Stimulated activated CD8-positive, alpha-beta memory T cell treated with anti-CD3 and anti-CD28 coated beads, Interleukin-12 subunit alpha, Interleukin-12 subunit beta, amount 100 ng/mL, for 4 hours (primary cell): ENCODE measurements around the gene THBS1.
A peak's percentile ranks its signal among the peaks of the same experiment; 100 is the strongest.

Experiments
- DNase-seq: peaks from one replicate; pipeline ENCODE4 v3.0.0-alpha.2; 2020; ENCODE audit warnings: low read depth

The THBS1 gene

GRCh38 chr15:39573844-39574243 is 7.0 kb upstream of the THBS1 start:
- no peak for DNase-seq

- DNase-seq: no peak
Observed at GRCh38 chr15:39574427-39574826, 6.5 kb upstream of the THBS1 start.

DNA sequence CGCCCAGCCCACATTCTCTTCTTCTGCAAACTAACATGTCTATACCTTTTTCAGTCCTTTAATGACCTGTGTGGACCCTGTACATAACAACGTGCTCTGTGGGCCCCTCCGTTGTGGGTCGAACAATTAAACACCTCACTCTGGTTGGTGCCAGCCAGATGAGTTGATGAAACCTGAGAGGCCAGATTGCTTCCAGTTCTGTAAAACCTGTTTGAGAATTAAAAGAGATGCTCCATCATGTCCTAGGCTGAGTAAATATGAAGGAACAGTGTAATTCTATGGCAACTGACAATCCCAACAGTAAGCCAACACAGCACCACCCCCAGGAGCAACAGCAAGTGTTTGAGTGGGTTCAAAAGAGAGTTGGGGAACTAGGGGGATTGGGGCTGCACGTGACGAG is 5.7 kb upstream of the THBS1 start:
- DNase-seq: no peak

DNA sequence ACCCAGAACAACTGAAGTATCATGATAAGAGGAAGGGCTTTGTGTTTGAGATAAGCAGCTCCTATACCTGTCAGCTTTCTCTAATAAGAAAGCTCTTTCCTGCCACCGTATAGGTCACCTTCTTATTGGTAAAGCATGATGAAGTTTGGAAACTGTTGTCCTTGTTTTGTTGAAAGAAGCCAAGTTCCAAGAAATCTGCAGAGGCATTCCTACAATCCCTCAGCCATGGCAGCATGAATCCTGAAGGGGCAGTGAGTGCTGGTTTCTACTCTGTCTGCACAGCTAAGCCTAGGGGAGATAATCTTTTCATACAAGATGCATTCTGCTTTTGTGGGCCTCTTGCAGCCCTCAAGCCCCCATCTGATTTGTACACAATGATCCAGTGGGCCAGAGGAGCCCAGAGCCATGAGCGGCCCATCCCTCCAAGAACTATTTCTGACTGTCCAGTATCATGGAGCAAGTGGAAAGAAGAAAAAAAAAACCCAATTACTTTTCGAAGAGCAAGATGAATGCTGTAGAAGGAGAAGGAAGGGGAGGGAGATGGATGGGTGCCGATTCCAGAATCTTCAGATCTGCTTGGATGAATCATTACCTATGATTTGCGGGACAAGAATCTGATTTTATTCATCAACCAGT is 1.9 kb upstream of the THBS1 start:
- no peak for DNase-seq

DNA sequence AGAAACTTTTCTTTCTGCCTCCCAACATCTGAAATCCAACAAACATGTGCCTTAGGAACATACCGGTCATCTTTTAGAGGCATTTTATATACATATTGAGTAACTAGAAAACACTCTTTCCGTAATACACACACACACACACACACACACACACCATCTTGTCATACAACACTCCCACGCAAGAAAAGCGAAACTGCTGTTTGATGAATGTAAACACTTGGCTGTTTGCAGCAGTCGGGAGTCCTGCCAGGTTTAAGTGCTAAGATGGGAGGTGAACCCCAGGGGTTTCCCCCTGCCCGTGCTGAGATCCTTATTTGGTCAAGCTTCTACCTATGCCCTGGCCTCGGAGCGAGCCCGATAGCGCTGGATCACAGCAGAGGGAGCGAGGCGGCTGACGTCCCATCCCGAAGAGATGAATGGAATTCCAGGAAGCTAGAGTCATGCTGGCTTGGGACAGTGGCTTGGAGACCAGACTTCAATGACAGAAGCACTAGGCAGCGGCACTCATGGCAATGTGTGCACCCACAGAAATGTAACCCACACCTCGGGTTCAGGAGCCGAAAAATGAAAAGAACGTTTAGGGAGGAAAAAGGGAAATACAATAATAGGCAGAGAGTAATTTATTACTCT is 1.3 kb upstream of the THBS1 start:
- DNase-seq: no peak

DNA sequence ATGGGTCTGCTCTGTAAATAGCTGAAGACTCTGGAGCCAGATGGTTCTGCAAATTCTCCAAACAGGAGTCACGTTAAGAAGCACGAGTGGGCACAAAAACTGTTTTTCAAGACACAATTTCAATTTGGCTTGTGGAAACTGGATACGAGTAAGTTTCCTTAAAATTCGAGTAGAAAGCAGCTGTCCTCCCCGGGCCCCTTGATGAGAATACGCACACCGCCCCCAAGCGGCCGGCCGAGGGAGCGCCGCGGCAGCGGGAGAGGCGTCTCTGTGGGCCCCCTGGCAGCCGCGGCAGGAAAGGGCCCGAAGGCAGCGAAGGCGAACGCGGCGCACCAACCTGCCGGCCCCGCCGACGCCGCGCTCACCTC is 778 bp upstream of the THBS1 start:
- DNase-seq: peak; percentile 74

DNA sequence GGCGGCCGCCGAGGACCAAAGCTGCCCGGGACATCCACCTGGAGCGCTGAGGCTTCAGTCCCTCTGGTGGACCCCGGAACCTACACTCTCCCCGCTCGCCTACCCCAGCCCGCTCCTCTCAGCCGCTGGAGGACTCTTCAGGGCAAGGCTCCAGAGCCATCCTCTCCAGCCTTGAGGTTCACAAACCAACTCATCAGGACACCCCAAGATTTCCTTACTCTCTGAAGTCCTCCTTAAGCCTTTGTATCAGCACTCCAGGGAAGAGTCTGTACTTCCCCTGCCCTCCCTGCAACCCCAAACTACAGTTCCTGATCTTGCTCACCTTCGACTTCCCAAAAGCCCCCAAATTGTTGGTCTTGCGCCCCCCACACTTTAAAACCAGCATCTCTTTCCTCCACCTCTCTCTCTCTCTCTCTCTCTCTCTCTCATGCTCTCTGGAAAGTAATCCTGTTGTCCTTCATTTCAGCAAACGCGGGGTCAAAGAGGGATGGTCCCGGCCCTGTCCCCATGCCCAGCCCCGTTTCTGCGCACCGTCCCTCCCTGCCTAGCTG is 438 bp downstream of the THBS1 start:
- DNase-seq: no peak

GRCh38 chr15:39581793-39582285 is 960 bp downstream of the THBS1 start:
- DNase-seq: no peak

- DNase-seq: no peak
Observed at GRCh38 chr15:39582286-39582976, 1.6 kb downstream of the THBS1 start.

DNA sequence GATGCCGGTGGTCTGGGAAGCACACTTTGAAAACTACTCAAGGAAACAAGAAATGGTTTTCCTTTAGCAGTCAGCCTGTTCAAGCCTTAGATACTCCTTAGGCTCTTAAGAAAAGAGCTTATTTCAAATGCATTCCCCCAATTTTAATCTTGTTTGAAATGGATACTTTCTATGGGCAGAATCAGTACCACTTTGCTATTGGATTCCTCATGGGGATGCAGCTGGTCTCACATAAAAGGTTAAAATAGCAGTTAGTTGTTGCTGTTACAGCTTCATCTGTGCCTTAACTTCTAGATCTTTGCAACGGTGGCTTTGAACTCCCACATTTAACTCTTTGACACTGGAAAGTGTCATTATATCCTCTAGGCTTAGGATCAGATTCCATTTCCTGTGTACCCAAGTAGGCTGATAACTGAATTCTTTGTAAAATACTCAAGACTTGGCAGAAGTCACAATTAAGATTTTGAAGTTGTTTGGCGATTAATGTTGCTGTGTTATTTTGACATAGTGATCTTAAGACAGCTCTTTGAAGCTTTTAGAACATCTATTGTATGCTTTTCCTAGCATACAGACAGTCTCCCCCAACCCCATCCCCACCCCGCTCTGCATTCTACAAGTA is 2.2 kb downstream of the THBS1 start:
- no peak for DNase-seq

DNA sequence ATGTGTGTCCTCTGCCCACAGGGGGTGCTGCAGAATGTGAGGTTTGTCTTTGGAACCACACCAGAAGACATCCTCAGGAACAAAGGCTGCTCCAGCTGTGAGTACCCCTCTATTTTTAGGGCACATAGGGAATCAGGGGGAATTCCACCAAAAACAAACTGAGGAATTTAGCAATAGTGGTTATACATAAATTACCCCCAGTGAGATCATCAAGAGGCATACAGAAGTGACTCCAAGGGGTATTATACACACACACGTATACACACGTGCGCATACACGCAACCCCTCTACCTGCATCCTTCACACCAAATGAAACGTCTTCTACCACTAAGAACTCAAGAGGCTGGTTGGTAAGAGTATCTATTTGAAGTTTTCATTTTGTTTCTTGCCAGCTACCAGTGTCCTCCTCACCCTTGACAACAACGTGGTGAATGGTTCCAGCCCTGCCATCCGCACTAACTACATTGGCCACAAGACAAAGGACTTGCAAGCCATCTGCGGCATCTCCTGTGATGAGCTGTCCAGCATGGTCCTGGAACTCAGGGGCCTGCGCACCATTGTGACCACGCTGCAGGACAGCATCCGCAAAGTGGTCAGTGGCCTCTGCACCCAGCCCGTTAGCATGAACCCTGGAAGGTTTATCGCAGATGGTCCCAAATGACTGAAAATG is 2.9 kb downstream of the THBS1 start:
- DNase-seq: no peak

DNA sequence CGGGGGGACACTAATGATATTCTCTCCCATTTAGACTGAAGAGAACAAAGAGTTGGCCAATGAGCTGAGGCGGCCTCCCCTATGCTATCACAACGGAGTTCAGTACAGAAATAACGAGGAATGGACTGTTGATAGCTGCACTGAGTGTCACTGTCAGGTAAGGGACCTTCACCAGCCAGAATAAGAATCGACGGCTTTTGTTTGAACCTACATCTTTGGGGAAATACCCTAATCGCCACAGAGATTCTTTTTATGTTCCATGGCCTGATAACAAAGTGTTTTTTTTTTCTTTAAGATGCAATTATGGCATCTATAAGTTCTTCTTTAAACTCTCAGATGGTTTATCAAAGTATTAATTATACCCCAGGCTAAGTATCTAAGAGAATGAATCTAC is 3.4 kb downstream of the THBS1 start:
- DNase-seq: no peak

DNA sequence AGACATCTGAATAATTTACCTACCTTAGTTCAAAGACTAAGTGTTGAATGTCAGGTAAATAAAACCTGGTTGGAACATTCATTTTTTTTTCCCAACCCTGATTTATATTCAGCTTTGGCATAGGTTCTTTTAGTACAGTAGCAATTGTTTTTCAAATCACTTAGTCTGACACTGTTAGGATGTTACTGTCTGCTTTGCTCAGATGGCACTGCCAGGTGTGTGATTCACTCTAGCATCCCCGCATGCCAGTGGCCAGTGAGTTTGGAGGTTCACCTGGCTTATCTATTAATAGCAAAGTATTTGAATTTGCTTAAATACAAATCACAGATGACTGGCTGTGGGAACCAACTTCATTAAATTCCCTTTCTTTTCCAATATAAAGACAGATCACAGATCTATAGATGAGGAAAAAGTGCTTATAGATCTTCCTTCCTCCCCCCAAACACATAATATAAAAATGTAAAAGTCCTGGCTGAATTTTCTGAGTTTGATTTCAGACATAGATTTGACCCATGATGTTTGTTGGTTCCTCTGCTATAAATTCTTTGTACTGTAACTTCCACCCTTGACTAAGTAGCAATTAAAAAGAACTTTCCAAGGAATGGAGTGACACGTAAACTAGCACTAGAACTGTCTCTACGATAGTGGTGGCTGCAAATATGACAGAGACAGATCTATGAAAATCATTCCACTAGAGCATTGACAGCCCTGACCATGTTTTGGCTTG is 3.9 kb downstream of the THBS1 start:
- DNase-seq: no peak

DNA sequence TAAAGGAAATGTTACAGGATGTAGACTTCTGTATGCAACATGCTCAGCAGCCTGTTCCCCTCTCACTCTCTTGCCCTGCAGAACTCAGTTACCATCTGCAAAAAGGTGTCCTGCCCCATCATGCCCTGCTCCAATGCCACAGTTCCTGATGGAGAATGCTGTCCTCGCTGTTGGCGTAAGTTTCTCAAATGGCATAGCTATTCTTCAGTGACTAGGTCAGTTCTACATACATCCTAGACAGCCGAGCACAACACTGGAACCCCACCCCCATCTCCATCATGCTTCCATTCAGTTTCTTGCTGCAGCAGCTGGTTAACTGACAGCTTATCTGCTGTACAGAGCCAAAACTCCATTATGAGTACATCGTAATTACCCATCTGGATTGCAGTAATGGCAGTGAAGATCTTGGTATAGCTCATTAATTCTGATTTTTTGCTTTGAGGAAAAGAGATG is 4.5 kb downstream of the THBS1 start:
- no peak for DNase-seq

- no peak for DNase-seq
Observed at GRCh38 chr15:39585871-39586301, 5.0 kb downstream of the THBS1 start.

DNA sequence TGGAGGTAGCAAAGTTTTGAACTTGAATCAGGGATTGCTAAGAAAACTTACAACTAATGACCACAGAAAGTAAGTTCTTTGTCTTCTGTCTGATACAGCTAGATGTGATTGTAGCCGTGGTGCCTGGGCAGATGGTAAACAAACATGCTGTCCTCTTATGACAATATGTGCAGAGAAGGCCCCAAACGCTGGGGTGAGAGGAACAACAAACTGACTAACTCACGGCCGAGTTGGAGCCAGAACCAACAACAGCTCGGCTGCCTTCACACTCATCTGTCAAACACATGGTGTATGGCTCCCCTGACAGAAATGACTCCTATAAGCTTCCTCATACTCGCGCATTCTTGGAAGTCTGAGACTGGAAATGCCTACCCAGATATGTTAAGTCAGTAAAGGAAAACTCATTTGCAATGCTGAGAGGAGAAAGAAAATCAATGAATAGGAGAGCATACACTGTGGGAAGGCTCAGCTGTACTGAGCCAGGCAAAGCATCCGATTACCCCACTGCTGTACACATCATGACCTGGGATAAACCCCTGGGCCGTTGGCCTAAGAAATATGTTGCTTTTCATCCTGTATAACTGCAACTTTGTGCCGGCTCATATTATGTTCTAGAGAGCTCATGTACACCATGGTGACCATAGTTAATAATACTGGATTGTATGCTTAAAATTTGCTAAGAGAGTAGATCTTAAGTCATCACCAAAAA is 5.7 kb downstream of the THBS1 start:
- no peak for DNase-seq

GRCh38 chr15:39587096-39587721 is 6.3 kb downstream of the THBS1 start:
- DNase-seq: no peak

GRCh38 chr15:39587731-39588530 is 7.1 kb downstream of the THBS1 start:
- DNase-seq: no peak

DNA sequence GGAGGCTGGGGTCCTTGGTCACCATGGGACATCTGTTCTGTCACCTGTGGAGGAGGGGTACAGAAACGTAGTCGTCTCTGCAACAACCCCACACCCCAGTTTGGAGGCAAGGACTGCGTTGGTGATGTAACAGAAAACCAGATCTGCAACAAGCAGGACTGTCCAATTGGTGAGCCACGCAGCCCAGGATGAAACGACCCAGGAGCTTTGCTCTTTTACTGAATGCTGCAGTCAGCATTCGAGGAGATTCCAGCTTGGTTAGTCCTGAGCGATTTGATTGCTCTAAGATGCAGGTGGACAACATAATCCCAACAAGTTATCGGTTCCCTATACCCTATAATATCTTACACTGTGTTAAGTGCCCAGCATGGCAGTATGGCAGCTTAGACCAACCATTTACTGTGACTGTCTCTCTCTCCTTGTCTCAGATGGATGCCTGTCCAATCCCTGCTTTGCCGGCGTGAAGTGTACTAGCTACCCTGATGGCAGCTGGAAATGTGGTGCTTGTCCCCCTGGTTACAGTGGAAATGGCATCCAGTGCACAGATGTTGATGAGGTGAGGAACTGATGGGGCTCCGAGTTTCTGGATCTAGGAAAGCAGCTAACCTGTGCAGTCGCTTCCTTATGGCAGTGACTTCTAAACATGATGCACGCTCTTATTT is 7.8 kb downstream of the THBS1 start:
- no peak for DNase-seq
